Lower lobe of right lung (tissue), 2 donors: ENCODE measurements around the gene CASKIN2. TPM values are rescaled to one million over a fixed set of nuclear protein-coding genes. Genes with fewer than 3 reads are reported as not detected.

Experiments used
- ATAC-seq, 2 donors: fragments of 200-7000 bp; cut with Tn5 transposase; one replicate each; pipeline ENCODE4 v1.9.1; 2020 to 2022; ENCODE audit warnings: mild to moderate bottlenecking in 2 of 2, moderate library complexity in 2 of 2
- DNase-seq: peaks from one replicate; pipeline ENCODE4 v3.0.0-alpha.2; 2020
- H3K27ac ChIP-seq: fragments of 200-600 bp; one replicate; pipeline ENCODE4 v1.8.0; 2022
- H3K27me3 ChIP-seq: fragments of 200-600 bp; one replicate; pipeline ENCODE4 v1.8.0; 2022; ENCODE audit warnings: low read depth
- H3K36me3 ChIP-seq: fragments of 200-600 bp; one replicate; pipeline ENCODE4 v1.8.0; 2022; ENCODE audit warnings: mild to moderate bottlenecking
- H3K4me1 ChIP-seq: fragments of 200-600 bp; one replicate; pipeline ENCODE4 v1.8.0; 2022
- H3K4me3 ChIP-seq: fragments of 200-600 bp; one replicate; pipeline ENCODE4 v1.8.0; 2022; ENCODE audit warnings: mild to moderate bottlenecking
- H3K9me3 ChIP-seq: fragments of 200-600 bp; one replicate; pipeline ENCODE4 v1.8.0; 2022
- CTCF ChIP-seq: fragments of 200-600 bp; IDR thresholded peaks from one replicate; pipeline ENCODE4 v1.8.0; 2022; ENCODE audit warnings: antibody characterized with exemption, mild to moderate bottlenecking
- intact Hi-C: fragments of 100-400 bp; cut with DNase I; formaldehyde crosslinking; loops from one replicate; pipeline ENCODE4 v1.11.0; 2022
- long read RNA-seq: library from polyadenylated mRNA; unstranded; transcript quantifications from one replicate; pipeline ENCODE4 v2.0.0, GENCODE V29; 2021
- total RNA-seq: library from RNA; stranded (reverse); fragmentation: NEBNext Ultra II Directional; extraction: Animal tissue kit (Norgen Biotek cat#: 25700); gene quantifications from one replicate; pipeline ENCODE4 v1.2.1, GENCODE V29; 2021
- donor health status: DM: no; HTN: yes; CAD: no; lungs with severe emphysema.

The CASKIN2 gene
- total RNA-seq: 68.8 TPM
- long read RNA-seq, full-length matches to known transcripts: 2 of 76 reads
- long read RNA-seq, partial matches to known transcripts: 62 of 76 reads
- long read RNA-seq, other reads (novel, unspliced or antisense): 12 of 76 reads

- peak within 1 kb of the TSS; percentile 86 for H3K27ac ChIP-seq
- intact Hi-C loops: no loop called here
- peak; percentile 94 for DNase-seq
- H3K27me3 ChIP-seq: no peaks in the 10 kb centered on the region
- peaks cover 22% of the 10 kb centered on the region for H3K36me3 ChIP-seq
- peak; percentile 90 for TF ChIP-seq CTCF
- peaks cover 52% of the 10 kb centered on the region for H3K4me1 ChIP-seq
- peak within 1 kb of the TSS; percentile 68 for H3K4me3 ChIP-seq
- no peaks in the 10 kb centered on the region for H3K9me3 ChIP-seq
- ATAC-seq: peak; percentile 91 to 92
Observed at GRCh38 chr17:75515496-75516254, at the start of gene CASKIN2. Gene CASKIN2, minus strand, starts transcription at chr17:75515537. Its CDS starts 1,733 bp downstream, at chr17:75513804.

GRCh38 chr17:75565066-75565465 is 49.7 kb upstream of the CASKIN2 start:
- Histone ChIP-seq H3K27ac (no peak overlapping the region), H3K4me1 (no peaks in the 10 kb centered on the region), H3K27me3 (no peaks in the 10 kb centered on the region), H3K9me3 (no peaks in the 10 kb centered on the region), H3K4me3 (no peak overlapping the region), H3K36me3 (peaks cover 62% of the 10 kb centered on the region)
- no peak for DNase-seq
- TF ChIP-seq CTCF: no peak
- ATAC-seq: peak in 1 of 2 donors; percentile 51
- intact Hi-C loops: no loop called here

GRCh38 chr17:75564195-75564594 is 48.9 kb upstream of the CASKIN2 start:
- Histone ChIP-seq H3K4me1 (no peaks in the 10 kb centered on the region), H3K4me3 (no peak overlapping the region), H3K36me3 (peaks cover 61% of the 10 kb centered on the region), H3K27me3 (no peaks in the 10 kb centered on the region), H3K9me3 (no peaks in the 10 kb centered on the region), H3K27ac (no peak overlapping the region)
- no peak for DNase-seq
- intact Hi-C loops: no loop called here
- TF ChIP-seq CTCF: no peak
- ATAC-seq: no peak

GRCh38 chr17:75563063-75563758 is 47.9 kb upstream of the CASKIN2 start:
- Histone ChIP-seq H3K4me3 (no peak overlapping the region), H3K4me1 (peaks cover 1% of the 10 kb centered on the region), H3K9me3 (no peaks in the 10 kb centered on the region), H3K27me3 (no peaks in the 10 kb centered on the region), H3K27ac (no peak overlapping the region), H3K36me3 (peaks cover 55% of the 10 kb centered on the region)
- TF ChIP-seq CTCF: no peak
- DNase-seq: no peak
- ATAC-seq: no peak
- intact Hi-C loops: no loop called here

- DNase-seq (no peak), ATAC-seq (no peak)
- peaks cover 49% of the 10 kb centered on the region for H3K36me3 ChIP-seq
- H3K27ac ChIP-seq: no peak overlapping the region
- peaks cover 13% of the 10 kb centered on the region for H3K4me1 ChIP-seq
- intact Hi-C loops: no loop called here
- H3K4me3 ChIP-seq: no peak overlapping the region
- TF ChIP-seq CTCF: no peak
- H3K9me3 ChIP-seq: no peaks in the 10 kb centered on the region
- no peaks in the 10 kb centered on the region for H3K27me3 ChIP-seq
Observed at GRCh38 chr17:75561927-75562603, 46.7 kb upstream of the CASKIN2 start.
